Uterus (tissue), 4 donors: ENCODE results near the gene CFAP74. TPM values are rescaled to one million over a fixed set of nuclear protein-coding genes. Genes with fewer than 3 reads are reported as not detected.

Experiments used
- DNase-seq, 2 donors: peaks; one replicate each; pipeline ENCODE4 v3.0.0-alpha.2; 2019 to 2020
- H3K27ac ChIP-seq, 2 donors: fragments of 200-600 bp; sonication (generic); 1 replicate in 1 of 2; 2 replicates in 1 of 2; pipeline ENCODE4 v1.5.1; 2016 to 2018
- H3K27me3 ChIP-seq, 2 donors: fragments of 200-600 bp; sonication (generic); one replicate each; pipeline ENCODE4 v1.5.1; 2018 to 2019; ENCODE audit warnings: control low read depth in 1 of 2
- H3K36me3 ChIP-seq, 2 donors: fragments of 200-600 bp; sonication (generic); one replicate each; pipeline ENCODE4 v1.5.1; 2019; ENCODE audit warnings: control low read depth in 1 of 2
- H3K4me1 ChIP-seq, 2 donors: fragments of 200-600 bp; sonication (generic); one replicate each; pipeline ENCODE4 v1.5.1; 2018 to 2019; ENCODE audit warnings: control low read depth in 1 of 2
- H3K4me3 ChIP-seq, 2 donors: fragments of 200-600 bp; sonication (generic); 1 replicate in 1 of 2; 2 replicates in 1 of 2; pipeline ENCODE4 v1.5.1; 2018 to 2019; ENCODE audit warnings: mild to moderate bottlenecking in 1 of 2
- H3K9me3 ChIP-seq, 2 donors: fragments of 200-600 bp; sonication (generic); one replicate each; pipeline ENCODE4 v1.5.1; 2019; ENCODE audit warnings: control low read depth in 1 of 2
- CTCF ChIP-seq, 4 experiments: fragments of 200-600 bp in 2 of 4; fragments of 450-650 bp in 2 of 4; sonication (generic) in 2 of 4; IDR thresholded peaks; one replicate each; pipeline ENCODE4 v1.5.1; 2016 to 2019; ENCODE audit warnings: antibody characterized with exemption in 4 of 4, mild to moderate bottlenecking in 2 of 4, moderate library complexity in 1 of 4
- POLR2A ChIP-seq, 2 donors: fragments of 450-650 bp; IDR thresholded peaks; one replicate each; pipeline ENCODE4 v1.6.1; 2016; ENCODE audit warnings: antibody characterized with exemption in 2 of 2, mild to moderate bottlenecking in 1 of 2, moderate library complexity in 1 of 2
- intact Hi-C: fragments of 100-400 bp; cut with DNase I; formaldehyde crosslinking; loops from one replicate; pipeline ENCODE4 v1.15.1; 2023; ENCODE audit warnings: low total_unique reads
- total RNA-seq, 4 donors: library from RNA; depleted of rRNA in 3 of 4; stranded (reverse); fragments of >200 nt in 3 of 4; gene quantifications; one replicate each; pipeline versions ENCODE4 v1.1.0 to v1.2.4, GENCODE V29; 2014 to 2023
- donor health status: DM: yes; HTN: yes; CAD: no.

Gene CFAP74
- total RNA-seq, 4 donors from 2014 or later, result 0.64 to 1.0 TPM; not detected in 2

GRCh38 chr1:1966071-1966740 lies 37.4 kb downstream of the CFAP74 start:
- Histone ChIP-seq H3K27ac (no peak overlapping the region), H3K36me3 (no peaks in the 10 kb centered on the region), H3K27me3 (no peaks in the 10 kb centered on the region), H3K4me1 (no peaks in the 10 kb centered on the region), H3K4me3 (no peak overlapping the region), H3K9me3 (no peaks in the 10 kb centered on the region)
- no peak for DNase-seq
- no peak for TF ChIP-seq POLR2A (IDR thresholded peaks at IDR 0.05)
- TF ChIP-seq CTCF (IDR thresholded peaks at IDR 0.05), result no peak
- intact Hi-C loops, result no loop called here

- intact Hi-C loops, result no loop called here
- H3K4me1 ChIP-seq, result no peaks in the 10 kb centered on the region
- no peak overlapping the region for H3K27ac ChIP-seq
- no peak overlapping the region for H3K4me3 ChIP-seq
- no peaks in the 10 kb centered on the region for H3K27me3 ChIP-seq
- DNase-seq, result no peak
- H3K9me3 ChIP-seq, result no peaks in the 10 kb centered on the region
- no peak for TF ChIP-seq POLR2A (IDR thresholded peaks at IDR 0.05)
- TF ChIP-seq CTCF (IDR thresholded peaks at IDR 0.05), result no peak
- no peaks in the 10 kb centered on the region for H3K36me3 ChIP-seq
Measured at GRCh38 chr1:1965546-1965945, 38.0 kb downstream of the CFAP74 start.

- intact Hi-C loops, result no loop called here
- TF ChIP-seq CTCF (IDR thresholded peaks at IDR 0.05) (no peak), POLR2A (IDR thresholded peaks at IDR 0.05) (no peak)
- Histone ChIP-seq H3K27ac (no peak overlapping the region), H3K4me3 (no peak overlapping the region), H3K27me3 (no peaks in the 10 kb centered on the region), H3K36me3 (no peaks in the 10 kb centered on the region), H3K9me3 (no peaks in the 10 kb centered on the region), H3K4me1 (no peaks in the 10 kb centered on the region)
- no peak for DNase-seq
Measured at GRCh38 chr1:1964811-1965210, 38.8 kb downstream of the CFAP74 start.

GRCh38 chr1:1963570-1963969 lies 40.0 kb downstream of the CFAP74 start:
- TF ChIP-seq POLR2A (IDR thresholded peaks at IDR 0.05), result no peak
- TF ChIP-seq CTCF (IDR thresholded peaks at IDR 0.05), result no peak
- no peak for DNase-seq
- Histone ChIP-seq H3K4me3 (no peak overlapping the region), H3K4me1 (no peaks in the 10 kb centered on the region), H3K27me3 (no peaks in the 10 kb centered on the region), H3K9me3 (no peaks in the 10 kb centered on the region), H3K27ac (no peak overlapping the region), H3K36me3 (no peaks in the 10 kb centered on the region)
- intact Hi-C loops, result no loop called here

GRCh38 chr1:1962752-1963151 lies 40.8 kb downstream of the CFAP74 start:
- intact Hi-C loops, result no loop called here
- Histone ChIP-seq H3K27me3 (no peaks in the 10 kb centered on the region), H3K36me3 (no peaks in the 10 kb centered on the region), H3K4me1 (no peaks in the 10 kb centered on the region), H3K9me3 (no peaks in the 10 kb centered on the region), H3K27ac (no peak overlapping the region), H3K4me3 (no peak overlapping the region)
- no peak for TF ChIP-seq CTCF (IDR thresholded peaks at IDR 0.05)
- TF ChIP-seq POLR2A (IDR thresholded peaks at IDR 0.05), result no peak
- DNase-seq, result no peak
